Activated CD4-positive, alpha-beta T cell treated with anti-CD3 and anti-CD28 coated beads for 4 hours (primary cell): ENCODE measurements around the gene PCP4L1.
"Not testable (repeated sequence)": the region's sequence is repeated elsewhere in the genome, so short reads cannot be mapped to it uniquely, and the experiment has no call there.

Source experiments
- DNase-seq, 2 donors: peaks; one replicate each; pipeline ENCODE4 v3.0.0-alpha.2; 2020

PCP4L1 gene

GRCh38 chr1:161258439-161259344, at the start of gene PCP4L1:
TSS of gene PCP4L1 (plus strand) at chr1:161258745. CDS start at chr1:161258975, 230 bp downstream.
- DNase-seq, result peak; percentile 7 to 11

- peak; percentile 70 for DNase-seq
Measured at GRCh38 chr1:161209790-161210409, 48.6 kb upstream of the PCP4L1 start.

- no peak for DNase-seq
Measured at GRCh38 chr1:161214369-161214768, 44.2 kb upstream of the PCP4L1 start.

- DNase-seq, result no peak
Measured at GRCh38 chr1:161215076-161215475, 43.5 kb upstream of the PCP4L1 start, which contains the start of gene FCER1G. TSS of gene FCER1G (plus strand) at chr1:161215295. CDS start at chr1:161215322, 27 bp downstream.

- DNase-seq, result no peak
Measured at GRCh38 chr1:161216945-161217712, 41.4 kb upstream of the PCP4L1 start.

GRCh38 chr1:161217831-161218230, 40.7 kb upstream of the PCP4L1 start:
- DNase-seq, result no peak

- no peak for DNase-seq
Measured at GRCh38 chr1:161218301-161219077, 40.1 kb upstream of the PCP4L1 start.

- no peak for DNase-seq
Measured at GRCh38 chr1:161219078-161219892, 39.3 kb upstream of the PCP4L1 start.

GRCh38 chr1:161220002-161220401, 38.5 kb upstream of the PCP4L1 start:
- DNase-seq, result no peak

- no peak for DNase-seq
Measured at GRCh38 chr1:161222175-161223019, 36.1 kb upstream of the PCP4L1 start.

- no peak for DNase-seq
Measured at GRCh38 chr1:161223805-161224694, 34.5 kb upstream of the PCP4L1 start.

- not testable (repeated sequence) for DNase-seq
Measured at GRCh38 chr1:161224695-161225087, 33.9 kb upstream of the PCP4L1 start.

GRCh38 chr1:161225178-161225533, 33.4 kb upstream of the PCP4L1 start:
- no peak for DNase-seq

- DNase-seq, result peak; percentile 86 to 89
Measured at GRCh38 chr1:161225534-161226319, 32.8 kb upstream of the PCP4L1 start, which contains the start of gene TOMM40L. TSS of gene TOMM40L (plus strand) at chr1:161226060. CDS start at chr1:161226490, 430 bp downstream.

GRCh38 chr1:161226320-161226711, 32.2 kb upstream of the PCP4L1 start:
- no peak for DNase-seq

GRCh38 chr1:161226759-161227158, 31.8 kb upstream of the PCP4L1 start:
- no peak for DNase-seq

GRCh38 chr1:161227196-161227871, 31.2 kb upstream of the PCP4L1 start:
- peak; percentile 91 to 92 for DNase-seq

GRCh38 chr1:161228032-161228431, 30.5 kb upstream of the PCP4L1 start:
- no peak for DNase-seq
